WTC11 (cell line): ENCODE data around the gene DACT3. TPM values are rescaled to one million over a fixed set of nuclear protein-coding genes. Genes with fewer than 3 reads are reported as not detected.

ENCODE experiments used
- ATAC-seq: fragments of 200-7000 bp; cut with Tn5 transposase; 2 replicates; pipeline ENCODE4 v1.10.0; 2021; ENCODE audit warnings: mild to moderate bottlenecking, moderate library complexity
- CTCF ChIA-PET: fragments of 300-600 bp; sonication (Branson Sonifier 250); formaldehyde crosslinking; loops from one replicate; lab custom pipeline; 2021; ENCODE audit warnings: antibody characterized with exemption; lab: Charles Lee
- POLR2A ChIA-PET: fragments of 350-600 bp; sonication (Branson Sonifier 250); formaldehyde crosslinking; loops from one replicate; lab custom pipeline; 2021; ENCODE audit warnings: antibody characterized with exemption; lab: Charles Lee
- DNase-seq: peaks from one replicate; pipeline ENCODE4 v3.0.0; 2021; ENCODE audit warnings: low spot score
- H3K27ac Mint-ChIP-seq: 2 replicates; pipeline ENCODE4 v1.8.0; 2021; ENCODE audit warnings: mixed read lengths
- H3K27me3 Mint-ChIP-seq: 2 replicates; pipeline ENCODE4 v1.8.0; 2021; ENCODE audit warnings: low read depth, mild to moderate bottlenecking, moderate library complexity, mixed read lengths
- H3K36me3 Mint-ChIP-seq: 2 replicates; pipeline ENCODE4 v1.8.0; 2021; ENCODE audit warnings: mixed read lengths
- H3K4me1 Mint-ChIP-seq: 2 replicates; pipeline ENCODE4 v1.8.0; 2022; ENCODE audit warnings: mixed read lengths
- H3K4me3 Mint-ChIP-seq: 2 replicates; pipeline ENCODE4 v1.8.0; 2021; ENCODE audit warnings: mild to moderate bottlenecking, moderate library complexity, mixed read lengths
- H3K9me3 Mint-ChIP-seq: 2 replicates; pipeline ENCODE4 v1.8.0; 2021; ENCODE audit warnings: mixed read lengths
- CREB1 ChIP-seq: sonication (generic); formaldehyde crosslinking; IDR thresholded peaks from 2 replicates; pipeline ENCODE4 v1.8.0; 2023; ENCODE audit warnings: mild to moderate bottlenecking, missing genetic modification reagents
- CREM ChIP-seq: sonication (generic); formaldehyde crosslinking; IDR thresholded peaks from 2 replicates; pipeline ENCODE4 v1.8.1; 2022; ENCODE audit warnings: mild to moderate bottlenecking, missing genetic modification reagents, moderate library complexity
- ETV6 ChIP-seq: sonication (generic); formaldehyde crosslinking; IDR thresholded peaks from 2 replicates; pipeline ENCODE4 v1.8.1; 2022; ENCODE audit warnings: mild to moderate bottlenecking, missing genetic modification reagents
- FOXK1 ChIP-seq: sonication (generic); formaldehyde crosslinking; IDR thresholded peaks from 2 replicates; pipeline ENCODE4 v1.8.0; 2022; ENCODE audit warnings: mild to moderate bottlenecking, moderate library complexity, missing genetic modification reagents
- HMGA2 ChIP-seq: fragments of 250-450 bp; sonication (Bioruptor Pico); IDR thresholded peaks from 2 replicates; pipeline ENCODE4 v1.4.0; 2021; ENCODE audit warnings: mild to moderate bottlenecking, moderate library complexity
- IRF1 ChIP-seq: sonication (generic); formaldehyde crosslinking; IDR thresholded peaks from 2 replicates; pipeline ENCODE4 v1.8.0; 2023; ENCODE audit warnings: missing genetic modification reagents
- JAZF1 ChIP-seq: fragments of 250-450 bp; sonication (Bioruptor Pico); IDR thresholded peaks from 2 replicates; pipeline ENCODE4 v1.9.0; 2021; ENCODE audit warnings: moderate library complexity, mild to moderate bottlenecking, inconsistent platforms
- KAT7 ChIP-seq: sonication (generic); formaldehyde crosslinking; IDR thresholded peaks from 2 replicates; pipeline ENCODE4 v1.8.1; 2023; ENCODE audit warnings: missing genetic modification reagents, mild to moderate bottlenecking, borderline replicate concordance
- MAX ChIP-seq: sonication (generic); formaldehyde crosslinking; IDR thresholded peaks from 2 replicates; pipeline ENCODE4 v1.8.0; 2022; ENCODE audit warnings: mild to moderate bottlenecking, missing genetic modification reagents
- NFE2L1 ChIP-seq: sonication (generic); formaldehyde crosslinking; IDR thresholded peaks from 2 replicates; pipeline ENCODE4 v1.8.1; 2023; ENCODE audit warnings: missing genetic modification reagents
- NR2C2 ChIP-seq: sonication (generic); formaldehyde crosslinking; IDR thresholded peaks from 2 replicates; pipeline ENCODE4 v1.8.0; 2022; ENCODE audit warnings: mild to moderate bottlenecking, missing genetic modification reagents
- OVOL2 ChIP-seq: fragments of 250-450 bp; sonication (Bioruptor Pico); IDR thresholded peaks from 2 replicates; pipeline ENCODE4 v1.9.0; 2021; ENCODE audit warnings: mild to moderate bottlenecking, borderline replicate concordance
- RELA ChIP-seq: sonication (generic); formaldehyde crosslinking; IDR thresholded peaks from 2 replicates; pipeline ENCODE4 v1.8.1; 2022; ENCODE audit warnings: missing genetic modification reagents, mild to moderate bottlenecking, borderline replicate concordance
- SMAD4 ChIP-seq: sonication (generic); formaldehyde crosslinking; IDR thresholded peaks from 2 replicates; pipeline ENCODE4 v1.8.0; 2022; ENCODE audit warnings: mild to moderate bottlenecking, missing genetic modification reagents
- SOX15 ChIP-seq: fragments of 250-450 bp; sonication (Bioruptor Pico); IDR thresholded peaks from 2 replicates; pipeline ENCODE4 v1.9.0; 2021; ENCODE audit warnings: mild to moderate bottlenecking
- TEAD1 ChIP-seq: sonication (generic); formaldehyde crosslinking; IDR thresholded peaks from 2 replicates; pipeline ENCODE4 v1.8.0; 2022; ENCODE audit warnings: mild to moderate bottlenecking, missing genetic modification reagents
- ZNF138 ChIP-seq: sonication (generic); formaldehyde crosslinking; conservative IDR thresholded peaks from 2 replicates; pipeline ENCODE4 v1.8.1; 2022; ENCODE audit warnings: mild to moderate bottlenecking, moderate library complexity, missing genetic modification reagents
- ZNF317 ChIP-seq: sonication (generic); formaldehyde crosslinking; IDR thresholded peaks from 2 replicates; pipeline ENCODE4 v1.8.1; 2023; ENCODE audit warnings: low read depth, mild to moderate bottlenecking, moderate library complexity, missing genetic modification reagents, borderline replicate concordance
- ZNF416 ChIP-seq: fragments of 250-450 bp; sonication (Bioruptor Pico); IDR thresholded peaks from 2 replicates; pipeline ENCODE4 v1.9.0; 2021; ENCODE audit warnings: mild to moderate bottlenecking, inconsistent platforms
- ZNF532 ChIP-seq: fragments of 250-450 bp; sonication (Bioruptor Pico); IDR thresholded peaks from 2 replicates; pipeline ENCODE4 v1.9.0; 2021; ENCODE audit warnings: mild to moderate bottlenecking, borderline replicate concordance
- ZNF671 ChIP-seq: fragments of 250-450 bp; sonication (Bioruptor Pico); IDR thresholded peaks from 2 replicates; pipeline ENCODE4 v1.8.0; 2021; ENCODE audit warnings: mild to moderate bottlenecking
- total RNA-seq: library from RNA; stranded (reverse); gene quantifications from 3 replicates; pipeline ENCODE4 v1.2.3, GENCODE V29; 2021
- TF ChIP-seq, protein P1 (sequence below): sonication (generic); formaldehyde crosslinking; IDR thresholded peaks from 2 replicates; pipeline ENCODE4 v1.8.1; 2023; ENCODE audit warnings: mild to moderate bottlenecking, missing genetic modification reagents
- TF ChIP-seq, protein P2 (sequence below): sonication (generic); formaldehyde crosslinking; IDR thresholded peaks from 2 replicates; pipeline ENCODE4 v1.8.1; 2022; ENCODE audit warnings: low read depth, missing genetic modification reagents, borderline replicate concordance

DACT3 gene
- total RNA-seq, 1 experiment from 2014 or later: 1.9 TPM

- Mint-ChIP-seq H3K27ac (no peak overlapping the region; the same call in 1 of the 2 replicates), H3K27me3 (no peaks in the 10 kb centered on the region; the same call in 1 of the 2 replicates)
- ChIA-PET CTCF (interaction anchor here (0.9 to 4.9 kb wide), 6 partner anchors 9 to 302 kb away, joined by 3 to 26 read pairs (median 5); no protein-coding TSS in a partner anchor), POLR2A (no interaction called here)
- no peak for TF ChIP-seq ZNF532
- no peak for TF ChIP-seq ZNF416 (CRISPR knock-in tag)
- TF ChIP-seq, protein P1, sequence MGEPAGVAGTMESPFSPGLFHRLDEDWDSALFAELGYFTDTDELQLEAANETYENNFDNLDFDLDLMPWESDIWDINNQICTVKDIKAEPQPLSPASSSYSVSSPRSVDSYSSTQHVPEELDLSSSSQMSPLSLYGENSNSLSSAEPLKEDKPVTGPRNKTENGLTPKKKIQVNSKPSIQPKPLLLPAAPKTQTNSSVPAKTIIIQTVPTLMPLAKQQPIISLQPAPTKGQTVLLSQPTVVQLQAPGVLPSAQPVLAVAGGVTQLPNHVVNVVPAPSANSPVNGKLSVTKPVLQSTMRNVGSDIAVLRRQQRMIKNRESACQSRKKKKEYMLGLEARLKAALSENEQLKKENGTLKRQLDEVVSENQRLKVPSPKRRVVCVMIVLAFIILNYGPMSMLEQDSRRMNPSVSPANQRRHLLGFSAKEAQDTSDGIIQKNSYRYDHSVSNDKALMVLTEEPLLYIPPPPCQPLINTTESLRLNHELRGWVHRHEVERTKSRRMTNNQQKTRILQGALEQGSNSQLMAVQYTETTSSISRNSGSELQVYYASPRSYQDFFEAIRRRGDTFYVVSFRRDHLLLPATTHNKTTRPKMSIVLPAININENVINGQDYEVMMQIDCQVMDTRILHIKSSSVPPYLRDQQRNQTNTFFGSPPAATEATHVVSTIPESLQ (CRISPR knock-in tag): no peak
- no peak for TF ChIP-seq KAT7 (CRISPR knock-in tag)
- TF ChIP-seq ZNF138 (CRISPR knock-in tag): no peak
- TF ChIP-seq, all 79 proteins: peak for 0
- no peak overlapping the region for H3K4me3 Mint-ChIP-seq
- peaks cover 26% of the 10 kb centered on the region for H3K4me1 Mint-ChIP-seq
- peaks cover 32% of the 10 kb centered on the region for H3K36me3 Mint-ChIP-seq
- no peaks in the 10 kb centered on the region for H3K9me3 Mint-ChIP-seq
- DNase-seq: peak; percentile 16
- ATAC-seq: no peak
Measured at GRCh38 chr19:46604781-46605355, 56.1 kb downstream of the DACT3 start.

DNA sequence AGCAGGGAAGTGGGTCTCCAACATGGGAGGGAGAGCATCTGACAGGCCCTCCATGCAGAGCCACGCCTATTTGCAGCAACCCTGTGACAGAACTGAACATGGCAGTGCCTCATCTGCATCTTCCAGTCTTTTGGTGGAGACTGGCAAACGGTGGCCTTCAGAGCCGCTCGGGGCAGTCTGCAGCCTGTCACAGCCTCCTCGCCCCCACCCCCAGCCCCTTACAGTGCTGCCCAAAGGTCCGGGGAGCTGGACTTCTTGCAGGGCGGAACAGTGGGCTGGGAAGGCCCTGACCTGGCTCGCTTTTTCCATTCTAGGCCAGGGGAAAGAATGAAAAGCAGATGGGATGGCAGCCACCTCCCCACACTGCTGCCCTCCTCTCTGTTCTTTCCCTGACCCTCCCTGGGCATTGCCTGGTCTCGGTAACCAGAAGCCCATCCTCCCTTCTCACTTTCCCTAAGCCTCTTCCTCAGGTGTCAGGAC lies 57.2 kb downstream of the DACT3 start:
- ChIA-PET POLR2A (no interaction called here), CTCF (interaction anchor here (0.9 to 6.1 kb wide), 5 partner anchors 10 to 303 kb away, joined by 3 to 53 read pairs (median 26); partner anchors contain the start of gene DACT3)
- peak overlapping the region; percentile 88 for H3K4me3 Mint-ChIP-seq

More for the DNA sequence above, 57.2 kb downstream of the DACT3 start:
- Mint-ChIP-seq H3K4me1 (peaks cover 27% of the 10 kb centered on the region), H3K9me3 (peaks cover 3% of the 10 kb centered on the region), H3K36me3 (peaks cover 22% of the 10 kb centered on the region), H3K27ac (no peak overlapping the region), H3K27me3 (no peaks in the 10 kb centered on the region; the same call in 1 of the 2 replicates)
- DNase-seq (no peak), ATAC-seq (no peak)
- no peak for TF ChIP-seq TEAD1 (CRISPR knock-in tag)
- TF ChIP-seq SMAD4: no peak
- no peak for TF ChIP-seq ETV6 (CRISPR knock-in tag)
- TF ChIP-seq SOX15 (CRISPR knock-in tag): no peak
- no peak for TF ChIP-seq JAZF1 (CRISPR knock-in tag)
- no peak for TF ChIP-seq NFE2L1 (CRISPR knock-in tag)
- TF ChIP-seq HMGA2 (CRISPR knock-in tag): no peak
- no peak for TF ChIP-seq CREB1
- TF ChIP-seq NR2C2 (CRISPR knock-in tag): no peak
- TF ChIP-seq, protein P2, sequence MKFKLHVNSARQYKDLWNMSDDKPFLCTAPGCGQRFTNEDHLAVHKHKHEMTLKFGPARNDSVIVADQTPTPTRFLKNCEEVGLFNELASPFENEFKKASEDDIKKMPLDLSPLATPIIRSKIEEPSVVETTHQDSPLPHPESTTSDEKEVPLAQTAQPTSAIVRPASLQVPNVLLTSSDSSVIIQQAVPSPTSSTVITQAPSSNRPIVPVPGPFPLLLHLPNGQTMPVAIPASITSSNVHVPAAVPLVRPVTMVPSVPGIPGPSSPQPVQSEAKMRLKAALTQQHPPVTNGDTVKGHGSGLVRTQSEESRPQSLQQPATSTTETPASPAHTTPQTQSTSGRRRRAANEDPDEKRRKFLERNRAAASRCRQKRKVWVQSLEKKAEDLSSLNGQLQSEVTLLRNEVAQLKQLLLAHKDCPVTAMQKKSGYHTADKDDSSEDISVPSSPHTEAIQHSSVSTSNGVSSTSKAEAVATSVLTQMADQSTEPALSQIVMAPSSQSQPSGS (CRISPR knock-in tag): no peak
- no peak for TF ChIP-seq ZNF671 (CRISPR knock-in tag)
- no peak for TF ChIP-seq MAX (CRISPR knock-in tag)
- no peak for TF ChIP-seq IRF1
- TF ChIP-seq FOXK1 (CRISPR knock-in tag): no peak
- no peak for TF ChIP-seq CREM
- no peak for TF ChIP-seq ZNF317 (CRISPR knock-in tag)
- TF ChIP-seq, protein P1 (CRISPR knock-in tag): no peak
- TF ChIP-seq RELA (CRISPR knock-in tag): no peak
- no peak for TF ChIP-seq OVOL2
